Measurements from ENCODE around the gene SPAG4.

Gene SPAG4

DNA sequence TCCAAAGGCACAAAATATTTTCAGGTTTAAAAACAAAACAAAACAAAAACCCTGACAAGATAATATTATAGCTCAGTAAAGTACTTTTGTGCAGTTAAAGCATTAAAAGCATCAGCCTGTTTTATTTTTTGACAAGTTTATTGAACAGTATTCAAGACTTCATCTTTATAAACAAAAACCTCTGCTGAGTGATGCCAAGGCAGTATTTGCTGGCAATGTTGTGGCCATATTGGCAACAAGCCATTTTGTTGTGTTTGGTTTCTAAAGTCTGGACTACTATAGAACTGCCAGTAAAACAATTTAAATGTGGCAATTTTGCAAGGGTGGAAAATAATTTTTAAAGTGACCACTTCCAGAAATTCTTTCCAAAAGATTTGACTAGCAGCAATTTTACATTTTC, 33.2 kb downstream of the SPAG4 start:
- Histone ChIP-seq H3K4ac (ENCODE audit: low read depth, low read length) (no peak overlapping the region), H3K14ac (ENCODE audit: low read length) (no peak overlapping the region), H3K4me1 (ENCODE audit: control insufficient read depth in 1 of 2, insufficient read depth in 2 of 2, low read length in 2 of 2) (no peaks in the 10 kb centered on the region), H3K18ac (ENCODE audit: low read length) (no peak overlapping the region), H2BK5ac (ENCODE audit: low read depth, low read length, poor library complexity) (no peak overlapping the region), H3K4me3 (ENCODE audit: low read depth, low read length) (no peak overlapping the region), H2BK120ac (ENCODE audit: insufficient read depth, low read length, poor library complexity) (no peak overlapping the region), H4K8ac (ENCODE audit: low read depth, low read length) (no peak overlapping the region), H3K9ac (ENCODE audit: low read length) (no peak overlapping the region), H3K23ac (ENCODE audit: low read length) (no peak overlapping the region), H2AK5ac (ENCODE audit: low read length) (no peak overlapping the region), H3K27ac (ENCODE audit: low read depth, low read length) (no peak overlapping the region), H4K12ac (ENCODE audit: low read depth, low read length) (no peak overlapping the region), H3K79me2 (ENCODE audit: control insufficient read depth, insufficient read depth, low read length, poor library complexity) (peaks cover 1% of the 10 kb centered on the region), H2BK12ac (ENCODE audit: low read length) (no peak overlapping the region), H3K4me2 (ENCODE audit: low read length) (no peak overlapping the region), H4K91ac (ENCODE audit: low read depth, low read length) (no peak overlapping the region), H3K79me1 (ENCODE audit: low read length) (no peaks in the 10 kb centered on the region), H3K27me3 (ENCODE audit: insufficient read depth, low read length) (no peaks in the 10 kb centered on the region), H3K9me3 (ENCODE audit: insufficient read depth, low read depth, low read length) (no peaks in the 10 kb centered on the region), H2AFZ (ENCODE audit: insufficient read depth, low read length, poor library complexity) (no peak overlapping the region), H3K36me3 (ENCODE audit: control insufficient read depth in 1 of 2, insufficient read depth in 2 of 2, low read length in 2 of 2) (peaks cover 7 to 12% of the 10 kb centered on the region in 2 experiments)
- no peak for DNase-seq

DNA sequence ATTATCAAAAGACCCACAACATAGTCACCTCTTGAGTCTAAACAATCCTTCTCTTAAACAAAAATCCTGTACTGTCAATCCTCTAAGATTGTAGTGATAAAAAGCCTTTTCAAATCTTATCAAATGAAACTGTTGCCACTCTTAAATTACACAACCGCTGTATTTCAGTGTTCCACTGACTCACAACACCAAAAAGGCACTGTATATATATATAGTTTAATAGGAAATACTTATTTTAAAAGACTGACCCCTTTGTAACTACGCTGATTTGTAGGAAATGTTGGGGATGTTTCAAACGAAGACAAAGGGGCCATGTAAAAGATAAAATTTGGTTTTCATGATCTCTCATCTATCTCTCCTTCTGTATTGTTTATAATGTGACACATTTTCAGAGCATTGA, 35.0 kb downstream of the SPAG4 start:
- no peak overlapping the region for H2AK5ac ChIP-seq (ENCODE audit: low read length)
- no peak overlapping the region for H2BK12ac ChIP-seq (ENCODE audit: low read length)
- no peak for DNase-seq
- no peak overlapping the region for H3K18ac ChIP-seq (ENCODE audit: low read length)
- H4K12ac ChIP-seq (ENCODE audit: low read depth, low read length) = no peak overlapping the region
- no peak overlapping the region for H2BK5ac ChIP-seq (ENCODE audit: low read depth, low read length, poor library complexity)
- no peaks in the 10 kb centered on the region for H3K79me1 ChIP-seq (ENCODE audit: low read length)
- no CpG with 5 or more reads among the region's 3 CpGs for whole genome bisulfite sequencing (ENCODE audit: extremely low coverage, insufficient coverage, insufficient read length)
- no peak overlapping the region for H4K91ac ChIP-seq (ENCODE audit: low read depth, low read length)
- no peak overlapping the region for H3K4me3 ChIP-seq (ENCODE audit: low read depth, low read length)
- H3K36me3 ChIP-seq (ENCODE audit: control insufficient read depth in 1 of 2, insufficient read depth in 2 of 2, low read length in 2 of 2) = peaks cover 15 to 26% of the 10 kb centered on the region in 2 experiments
- H3K14ac ChIP-seq (ENCODE audit: low read length) = no peak overlapping the region
- no peak overlapping the region for H3K23ac ChIP-seq (ENCODE audit: low read length)
- no peak overlapping the region for H3K9ac ChIP-seq (ENCODE audit: low read length)
- H4K8ac ChIP-seq (ENCODE audit: low read depth, low read length) = no peak overlapping the region
- no peak overlapping the region for H3K4ac ChIP-seq (ENCODE audit: low read depth, low read length)
- no peak overlapping the region for H2AFZ ChIP-seq (ENCODE audit: insufficient read depth, low read length, poor library complexity)
- H3K4me2 ChIP-seq (ENCODE audit: low read length) = no peak overlapping the region
- no peaks in the 10 kb centered on the region for H3K4me1 ChIP-seq (ENCODE audit: control insufficient read depth in 1 of 2, insufficient read depth in 2 of 2, low read length in 2 of 2)
- H3K27ac ChIP-seq (ENCODE audit: low read depth, low read length) = no peak overlapping the region
- H3K27me3 ChIP-seq (ENCODE audit: insufficient read depth, low read length) = no peaks in the 10 kb centered on the region
- H3K9me3 ChIP-seq (ENCODE audit: insufficient read depth, low read depth, low read length) = no peaks in the 10 kb centered on the region
- H3K79me2 ChIP-seq (ENCODE audit: control insufficient read depth, insufficient read depth, low read length, poor library complexity) = peaks cover 7% of the 10 kb centered on the region
- no peak overlapping the region for H2BK120ac ChIP-seq (ENCODE audit: insufficient read depth, low read length, poor library complexity)

DNA sequence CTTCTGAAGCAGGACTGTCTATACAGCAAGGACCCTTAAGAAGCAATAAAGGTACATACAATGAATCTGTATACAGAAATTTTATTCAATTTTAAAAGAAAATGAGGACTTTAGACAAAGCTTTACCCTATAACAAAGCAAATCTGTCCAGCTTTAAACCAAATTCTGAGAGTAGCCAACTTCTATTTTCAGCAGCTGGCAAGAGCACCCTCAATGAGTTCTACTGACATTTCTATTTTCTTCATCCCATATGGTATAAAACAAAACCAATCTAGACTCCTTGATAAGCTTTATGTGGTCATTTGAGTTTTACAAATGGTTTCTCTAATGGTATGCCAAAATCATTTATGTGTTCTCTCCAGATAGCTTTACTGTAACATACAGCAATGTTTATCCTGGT, 36.3 kb downstream of the SPAG4 start:
- H3K79me1 ChIP-seq (ENCODE audit: low read length) = no peaks in the 10 kb centered on the region
- no peak overlapping the region for H2BK120ac ChIP-seq (ENCODE audit: insufficient read depth, low read length, poor library complexity)

DNA sequence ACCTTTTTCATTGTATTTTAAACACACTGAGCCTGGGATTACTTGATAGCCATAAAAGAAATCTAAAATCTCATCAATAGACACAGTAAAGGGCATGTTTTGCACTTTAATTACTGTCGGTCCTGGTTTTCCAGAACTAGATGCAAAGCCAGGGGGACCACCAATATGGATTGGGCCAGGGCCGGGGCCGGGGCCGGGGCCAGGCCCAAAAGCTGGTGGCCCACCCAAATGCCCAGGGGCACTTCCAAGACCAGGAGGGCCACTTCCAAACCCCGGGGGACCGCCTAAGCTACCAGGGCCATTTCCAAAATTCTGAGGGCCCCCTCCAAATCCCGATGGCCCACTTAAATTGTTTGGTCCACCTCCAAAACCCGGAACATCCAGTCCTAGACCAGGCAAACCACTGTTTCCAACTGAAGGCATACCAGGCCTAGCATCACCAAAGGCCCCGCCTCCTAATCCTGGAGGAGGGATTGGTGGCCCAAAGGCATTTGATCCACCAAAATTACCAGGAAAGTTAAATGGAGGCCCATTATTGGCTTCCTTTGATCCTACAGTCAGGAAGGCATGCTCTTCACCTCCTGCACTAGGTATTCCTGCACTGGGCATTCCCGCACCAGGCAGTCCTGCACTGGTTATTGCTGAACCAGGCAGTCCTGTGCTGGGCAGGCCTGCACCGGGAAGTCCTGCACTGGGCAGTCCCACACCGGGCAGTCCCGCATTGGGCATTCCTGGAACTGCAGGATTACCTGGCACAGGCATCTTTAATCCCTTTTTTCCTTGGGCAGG, 37.2 kb downstream of the SPAG4 start:
- H3K4me1 ChIP-seq (ENCODE audit: control insufficient read depth in 1 of 2, insufficient read depth in 2 of 2, low read length in 2 of 2) = no peaks in the 10 kb centered on the region
- no peak overlapping the region for H2AFZ ChIP-seq (ENCODE audit: insufficient read depth, low read length, poor library complexity)
- H4K91ac ChIP-seq (ENCODE audit: low read depth, low read length) = no peak overlapping the region

More for the DNA sequence above, 36.3 kb downstream of the SPAG4 start:
- Histone ChIP-seq H3K27ac (ENCODE audit: low read depth, low read length) (no peak overlapping the region), H3K9ac (ENCODE audit: low read length) (no peak overlapping the region), H2AFZ (ENCODE audit: insufficient read depth, low read length, poor library complexity) (no peak overlapping the region), H2BK5ac (ENCODE audit: low read depth, low read length, poor library complexity) (no peak overlapping the region), H3K4ac (ENCODE audit: low read depth, low read length) (no peak overlapping the region), H3K4me3 (ENCODE audit: low read depth, low read length) (no peak overlapping the region), H2BK12ac (ENCODE audit: low read length) (no peak overlapping the region), H4K12ac (ENCODE audit: low read depth, low read length) (no peak overlapping the region), H4K91ac (ENCODE audit: low read depth, low read length) (no peak overlapping the region), H3K4me2 (ENCODE audit: low read length) (no peak overlapping the region), H3K36me3 (ENCODE audit: control insufficient read depth in 1 of 2, insufficient read depth in 2 of 2, low read length in 2 of 2) (peaks cover 17 to 29% of the 10 kb centered on the region in 2 experiments), H2AK5ac (ENCODE audit: low read length) (no peak overlapping the region), H3K23ac (ENCODE audit: low read length) (no peak overlapping the region), H3K27me3 (ENCODE audit: insufficient read depth, low read length) (no peaks in the 10 kb centered on the region), H3K18ac (ENCODE audit: low read length) (no peak overlapping the region), H3K4me1 (ENCODE audit: control insufficient read depth in 1 of 2, insufficient read depth in 2 of 2, low read length in 2 of 2) (no peaks in the 10 kb centered on the region), H3K9me3 (ENCODE audit: insufficient read depth, low read depth, low read length) (no peaks in the 10 kb centered on the region), H3K14ac (ENCODE audit: low read length) (no peak overlapping the region), H3K79me2 (ENCODE audit: control insufficient read depth, insufficient read depth, low read length, poor library complexity) (peaks cover 7% of the 10 kb centered on the region), H4K8ac (ENCODE audit: low read depth, low read length) (no peak overlapping the region)
- DNase-seq = no peak

More for the DNA sequence above, 37.2 kb downstream of the SPAG4 start:
- Histone ChIP-seq H3K27me3 (ENCODE audit: insufficient read depth, low read length) (no peaks in the 10 kb centered on the region), H3K4me2 (ENCODE audit: low read length) (no peak overlapping the region), H3K4me3 (ENCODE audit: low read depth, low read length) (no peak overlapping the region), H3K18ac (ENCODE audit: low read length) (no peak overlapping the region), H3K9ac (ENCODE audit: low read length) (no peak overlapping the region), H3K27ac (ENCODE audit: low read depth, low read length) (no peak overlapping the region), H2BK120ac (ENCODE audit: insufficient read depth, low read length, poor library complexity) (no peak overlapping the region), H3K36me3 (ENCODE audit: control insufficient read depth in 1 of 2, insufficient read depth in 2 of 2, low read length in 2 of 2) (peaks cover 17 to 29% of the 10 kb centered on the region in 2 experiments), H2BK12ac (ENCODE audit: low read length) (no peak overlapping the region), H3K79me1 (ENCODE audit: low read length) (no peaks in the 10 kb centered on the region), H2AK5ac (ENCODE audit: low read length) (no peak overlapping the region), H3K14ac (ENCODE audit: low read length) (no peak overlapping the region), H2BK5ac (ENCODE audit: low read depth, low read length, poor library complexity) (no peak overlapping the region), H3K79me2 (ENCODE audit: control insufficient read depth, insufficient read depth, low read length, poor library complexity) (peaks cover 6% of the 10 kb centered on the region), H3K4ac (ENCODE audit: low read depth, low read length) (peak overlapping the region; percentile 13), H3K9me3 (ENCODE audit: insufficient read depth, low read depth, low read length) (no peaks in the 10 kb centered on the region), H3K23ac (ENCODE audit: low read length) (no peak overlapping the region), H4K12ac (ENCODE audit: low read depth, low read length) (no peak overlapping the region), H4K8ac (ENCODE audit: low read depth, low read length) (no peak overlapping the region)
- DNase-seq = no peak
- no CpG with 5 or more reads among the region's 13 CpGs for WGBS (ENCODE audit: extremely low coverage, insufficient coverage, insufficient read length)
